Stimulated activated naive B cell treated with anti-CD40 and anti-IgM and Interleukin-4, amounts not matched to agents 10 μg/mL and 1 μg/mL and 100 μg/mL, for 72 hours (primary cell): ENCODE results near the gene KDM2B.
"Not testable (repeated sequence)": the region's sequence is repeated elsewhere in the genome, so short reads cannot be mapped to it uniquely, and the experiment has no call there.

Source experiments
- ATAC-seq, 2 donors: fragments of 150-1000 bp; cut with Tn5 transposase; replicated peaks; 2 replicates each; pipeline ENCODE4 v1.10.0; 2021; ENCODE audit warnings: moderate library complexity in 1 of 2
- DNase-seq: peaks from one replicate; pipeline ENCODE4 v3.0.0; 2021
- H3K27ac Mint-ChIP-seq: one replicate; pipeline ENCODE4 v1.8.0; 2022; ENCODE audit warnings: mild to moderate bottlenecking, mixed read lengths
- H3K27me3 Mint-ChIP-seq, 2 donors: one replicate each; pipeline ENCODE4 v1.8.0; 2022; ENCODE audit warnings: mixed read lengths in 2 of 2
- H3K36me3 Mint-ChIP-seq, 2 donors: one replicate each; pipeline ENCODE4 v1.8.0; 2022; ENCODE audit warnings: mixed read lengths in 2 of 2, mild to moderate bottlenecking in 1 of 2
- H3K4me1 Mint-ChIP-seq, 2 donors: one replicate each; pipeline ENCODE4 v1.8.0; 2022; ENCODE audit warnings: mixed read lengths in 2 of 2, mild to moderate bottlenecking in 1 of 2
- H3K4me3 Mint-ChIP-seq, 2 donors: one replicate each; pipeline ENCODE4 v1.8.0; 2022; ENCODE audit warnings: mild to moderate bottlenecking in 2 of 2, mixed read lengths in 2 of 2, moderate library complexity in 1 of 2
- H3K9me3 Mint-ChIP-seq, 2 donors: one replicate each; pipeline ENCODE4 v1.8.0; 2022; ENCODE audit warnings: mixed read lengths in 2 of 2, mild to moderate bottlenecking in 1 of 2

Gene KDM2B

DNA sequence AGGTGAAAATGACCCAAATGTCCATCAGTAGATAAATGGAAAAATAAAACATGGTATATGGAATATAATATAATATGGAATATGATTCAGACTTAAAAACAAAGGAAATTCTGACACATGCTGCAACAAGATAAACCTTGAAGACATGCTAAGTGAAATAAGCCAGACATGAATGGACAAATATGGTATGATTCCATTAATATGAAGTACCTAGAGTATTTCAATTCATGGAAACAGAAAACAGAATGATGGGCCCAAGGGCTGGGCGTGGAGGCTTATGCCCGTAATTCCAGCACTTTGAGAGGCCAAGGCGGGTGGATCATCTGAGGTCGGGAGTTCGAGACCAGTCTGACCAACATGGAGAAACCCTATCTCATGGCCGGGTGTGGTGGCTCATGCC is 22.8 kb upstream of the KDM2B start:
- Mint-ChIP-seq H3K27me3 (no peaks in the 10 kb centered on the region), H3K36me3 (peaks cover 0 to 1% of the 10 kb centered on the region in 2 donors)

DNA sequence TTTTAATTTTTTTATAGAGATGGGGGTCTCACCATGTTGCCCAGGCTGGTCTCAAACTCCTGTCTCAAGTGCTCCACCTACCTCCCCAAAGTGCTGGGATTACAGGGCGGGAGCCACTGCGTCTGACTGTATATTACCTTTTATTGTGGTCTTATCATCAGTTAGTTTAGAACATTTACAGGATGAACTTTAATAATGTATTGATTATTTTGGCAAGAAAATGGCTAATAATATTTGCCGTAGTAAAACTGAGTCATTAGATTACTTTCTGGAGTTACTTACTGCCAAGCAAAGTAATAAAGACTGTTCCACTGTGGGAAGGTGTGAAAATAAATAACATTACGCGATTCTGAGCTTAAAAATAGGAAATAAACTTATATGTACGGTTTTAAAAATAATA is 21.9 kb upstream of the KDM2B start:
- no peaks in the 10 kb centered on the region for H3K4me1 Mint-ChIP-seq
- DNase-seq (no peak), ATAC-seq (no peak)
- H3K27ac Mint-ChIP-seq, result no peak overlapping the region
- no peaks in the 10 kb centered on the region for H3K27me3 Mint-ChIP-seq
- peaks cover 0 to 1% of the 10 kb centered on the region in 2 donors for H3K36me3 Mint-ChIP-seq
- H3K9me3 Mint-ChIP-seq, result no peaks in the 10 kb centered on the region
- H3K4me3 Mint-ChIP-seq, result no peak overlapping the region

More for the DNA sequence above, 22.8 kb upstream of the KDM2B start:
- no peaks in the 10 kb centered on the region for H3K9me3 Mint-ChIP-seq
- H3K4me1 Mint-ChIP-seq, result peaks cover 0 to 2% of the 10 kb centered on the region in 2 donors
- ATAC-seq (no peak), DNase-seq (no peak)
- H3K27ac Mint-ChIP-seq, result no peak overlapping the region
- no peak overlapping the region for H3K4me3 Mint-ChIP-seq

DNA sequence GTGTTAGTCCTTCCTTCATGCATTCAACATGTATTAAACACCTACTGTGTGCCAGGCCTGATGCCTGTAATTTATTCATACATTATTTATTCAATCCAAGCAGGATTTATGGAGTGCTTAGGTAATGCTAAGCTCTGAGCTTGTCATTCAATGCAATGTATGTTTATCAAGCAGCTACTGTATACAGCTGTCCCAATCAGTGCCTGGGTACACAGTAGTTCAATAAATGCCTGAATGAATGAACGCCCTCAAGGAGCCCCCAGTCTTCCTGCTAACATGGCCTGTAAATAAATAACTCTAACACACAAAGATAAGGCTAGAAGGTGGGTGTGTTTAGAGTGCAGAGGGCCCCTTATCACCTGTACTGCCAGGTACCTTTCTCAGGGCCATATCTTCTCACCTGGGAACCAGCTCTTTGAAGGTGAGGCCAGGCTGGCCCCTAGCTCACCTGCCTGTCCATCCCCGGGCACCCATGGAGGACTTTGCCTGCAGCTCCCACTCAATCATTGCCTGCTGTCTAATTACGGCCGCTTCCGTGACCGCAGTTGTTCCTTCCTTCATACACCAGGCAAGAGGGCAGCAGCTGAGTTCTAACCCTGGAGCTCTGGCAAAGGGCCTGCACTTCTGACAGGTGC is 20.0 kb upstream of the KDM2B start:
- peaks cover 0 to 1% of the 10 kb centered on the region in 2 donors for H3K36me3 Mint-ChIP-seq
- no peak overlapping the region for H3K4me3 Mint-ChIP-seq
- H3K27me3 Mint-ChIP-seq, result no peaks in the 10 kb centered on the region
- no peak overlapping the region for H3K27ac Mint-ChIP-seq
- no peak for ATAC-seq
- DNase-seq, result no peak
- H3K9me3 Mint-ChIP-seq, result no peaks in the 10 kb centered on the region
- H3K4me1 Mint-ChIP-seq, result peaks cover 0 to 2% of the 10 kb centered on the region in 2 donors

DNA sequence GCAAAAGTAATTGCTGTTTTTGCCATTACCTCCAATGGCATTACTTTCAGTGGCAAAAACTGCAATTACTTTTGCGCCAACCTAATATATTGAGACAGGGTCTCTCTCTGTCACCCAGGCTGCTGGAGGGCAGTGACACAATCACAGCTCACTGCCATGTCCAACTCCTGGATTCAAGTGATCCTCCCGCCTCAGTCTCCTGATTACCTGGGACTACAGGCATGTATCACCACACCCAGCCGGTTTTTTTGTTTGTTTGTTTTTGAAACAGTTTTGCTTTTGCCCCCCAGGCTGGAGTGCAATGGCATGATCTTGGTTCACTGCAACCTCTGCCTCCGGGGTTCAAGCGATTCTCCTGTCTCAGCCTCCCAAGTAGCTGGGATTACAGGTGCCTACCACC is 15.7 kb upstream of the KDM2B start:
- H3K27me3 Mint-ChIP-seq, result no peaks in the 10 kb centered on the region
- H3K27ac Mint-ChIP-seq, result no peak overlapping the region
- H3K4me3 Mint-ChIP-seq, result no peak overlapping the region
- ATAC-seq (no peak), DNase-seq (no peak)
- H3K4me1 Mint-ChIP-seq, result peaks cover 11 to 25% of the 10 kb centered on the region in 2 donors
- no peaks in the 10 kb centered on the region for H3K9me3 Mint-ChIP-seq
- no peaks in the 10 kb centered on the region for H3K36me3 Mint-ChIP-seq

DNA sequence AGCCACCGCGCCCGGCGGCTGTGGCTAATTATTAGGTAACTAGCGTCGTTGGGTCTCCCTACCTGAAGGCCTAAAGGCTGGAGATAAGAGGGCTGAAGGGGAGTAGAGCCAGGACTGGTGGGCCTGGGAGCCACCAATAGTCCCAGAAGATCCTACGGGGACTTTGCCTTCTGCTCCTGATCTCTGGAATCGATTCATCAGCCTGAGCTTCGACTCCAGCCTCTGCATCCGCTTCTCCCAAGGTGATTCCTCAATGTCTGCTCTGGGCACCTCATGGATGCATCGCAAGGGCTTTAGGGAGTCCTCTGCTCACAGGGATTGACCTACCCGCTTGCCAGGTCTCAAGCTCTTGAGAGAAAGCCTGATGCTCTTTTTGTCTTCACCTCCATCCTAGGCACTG is 14.7 kb upstream of the KDM2B start:
- Mint-ChIP-seq H3K9me3 (peaks cover 0 to 2% of the 10 kb centered on the region in 2 donors), H3K36me3 (no peaks in the 10 kb centered on the region), H3K27me3 (no peaks in the 10 kb centered on the region), H3K4me3 (no peak overlapping the region), H3K4me1 (peaks cover 19 to 35% of the 10 kb centered on the region in 2 donors), H3K27ac (no peak overlapping the region)
- DNase-seq (no peak), ATAC-seq (no peak)

DNA sequence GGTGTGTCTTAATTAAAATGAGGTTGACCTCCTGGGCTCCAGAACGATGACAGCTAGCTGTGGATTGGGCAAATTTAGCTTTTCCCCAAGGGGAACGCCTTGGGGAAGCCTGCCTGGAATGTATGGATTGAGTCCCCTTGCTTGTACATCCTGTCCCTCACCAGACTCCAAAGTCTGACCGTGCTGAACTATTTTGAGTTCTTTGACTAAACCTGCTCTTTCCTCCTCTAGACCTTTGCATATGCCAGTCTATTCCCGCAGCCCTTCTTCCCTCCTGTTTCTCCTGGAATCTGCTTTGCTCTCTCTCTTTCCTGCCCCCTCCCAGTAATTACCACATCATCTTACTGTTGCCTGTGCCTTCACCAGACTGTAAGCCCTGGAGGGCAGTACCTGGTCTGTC is 11.5 kb upstream of the KDM2B start:
- Mint-ChIP-seq H3K4me1 (peaks cover 22 to 42% of the 10 kb centered on the region in 2 donors), H3K9me3 (peaks cover 0 to 2% of the 10 kb centered on the region in 2 donors), H3K27ac (peak overlapping the region; percentile 70), H3K4me3 (no peak overlapping the region), H3K27me3 (no peaks in the 10 kb centered on the region), H3K36me3 (no peaks in the 10 kb centered on the region)
- DNase-seq, result no peak
- no peak for ATAC-seq

DNA sequence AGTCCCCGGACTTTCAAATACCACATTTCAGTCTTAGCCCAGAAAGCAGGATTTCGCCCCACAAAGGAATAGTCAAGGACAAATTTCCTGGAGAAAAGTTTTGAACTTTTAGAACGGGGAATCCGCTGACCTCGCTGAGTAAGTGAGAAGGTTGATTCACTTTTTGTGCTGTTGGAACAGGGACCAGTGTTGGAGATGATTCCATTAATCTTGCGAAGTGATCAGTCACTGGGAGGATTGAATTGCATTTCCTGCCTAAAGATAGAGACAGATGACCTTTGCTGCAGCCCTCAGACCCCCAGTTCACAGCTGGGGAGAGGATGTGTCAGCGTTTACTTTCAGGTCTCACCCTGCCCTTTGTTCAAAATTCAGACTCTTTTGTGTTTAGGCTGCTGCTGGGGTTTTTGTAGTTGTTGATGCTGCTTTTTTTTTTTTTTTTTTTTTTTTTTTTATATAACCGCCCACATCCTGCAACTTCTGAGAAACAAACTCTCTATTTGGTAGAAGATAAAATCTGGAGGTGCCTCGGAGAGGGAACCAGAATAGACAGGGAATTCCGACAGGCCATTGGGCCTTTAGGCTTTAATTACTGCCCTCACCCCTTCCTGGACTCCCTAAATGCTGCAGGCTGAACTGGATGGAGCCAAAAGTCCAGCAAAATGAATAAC is 9.8 kb upstream of the KDM2B start:
- H3K9me3 Mint-ChIP-seq, result peaks cover 0 to 2% of the 10 kb centered on the region in 2 donors
- peak overlapping the region; percentile 73 to 77 for H3K4me3 Mint-ChIP-seq
- H3K4me1 Mint-ChIP-seq, result peaks cover 22 to 45% of the 10 kb centered on the region in 2 donors
- H3K27ac Mint-ChIP-seq, result peak overlapping the region; percentile 95
- H3K27me3 Mint-ChIP-seq, result no peaks in the 10 kb centered on the region
- H3K36me3 Mint-ChIP-seq, result no peaks in the 10 kb centered on the region
- DNase-seq (peak; percentile 66), ATAC-seq (peak; percentile 87 to 91)

DNA sequence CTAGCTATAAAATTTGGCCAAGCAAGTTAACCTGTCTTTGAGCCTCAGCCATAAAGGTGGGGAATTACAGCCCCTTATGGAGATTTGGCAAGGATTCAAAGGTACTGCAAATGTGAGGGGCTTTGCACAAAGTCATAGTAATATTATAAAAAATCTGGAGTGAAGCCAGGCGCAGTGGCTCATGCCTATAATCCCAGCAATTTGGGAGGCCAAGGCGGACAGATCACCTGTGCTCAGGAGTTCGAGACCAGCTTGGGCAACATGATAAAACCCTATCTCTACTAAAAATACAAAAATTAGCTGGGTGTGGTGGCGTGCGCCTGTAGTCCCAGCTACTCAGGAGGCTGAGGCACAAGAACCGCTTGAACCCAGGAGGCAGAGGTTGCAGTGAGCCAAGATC is 4.1 kb upstream of the KDM2B start:
- not testable (repeated sequence) for H3K9me3 Mint-ChIP-seq, H3K27ac Mint-ChIP-seq, H3K4me3 Mint-ChIP-seq, DNase-seq, ATAC-seq, H3K36me3 Mint-ChIP-seq, H3K27me3 Mint-ChIP-seq
- H3K4me1 Mint-ChIP-seq, result peaks cover 21 to 40% of the 10 kb centered on the region in 2 donors

DNA sequence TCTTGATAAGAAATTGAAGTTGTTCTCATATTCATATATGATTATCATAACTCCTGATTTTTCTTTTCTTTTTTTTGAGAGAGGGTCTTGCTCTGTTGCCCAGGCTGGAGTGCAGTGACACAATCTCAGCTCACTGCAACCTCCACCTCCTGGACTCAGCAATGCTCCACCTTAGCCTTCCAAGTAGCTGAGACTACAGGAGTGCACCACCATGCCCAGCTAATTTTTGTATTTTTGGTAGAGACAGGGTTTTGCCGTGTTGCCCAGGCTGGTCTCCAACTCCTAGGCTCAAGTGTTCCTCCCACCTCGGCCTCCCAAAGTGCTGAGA is 2.5 kb upstream of the KDM2B start:
- H3K27ac Mint-ChIP-seq, result peak overlapping the region; percentile 25
- not testable (repeated sequence) for H3K36me3 Mint-ChIP-seq, ATAC-seq, H3K9me3 Mint-ChIP-seq, H3K27me3 Mint-ChIP-seq, DNase-seq, H3K4me3 Mint-ChIP-seq
- peaks cover 20 to 35% of the 10 kb centered on the region in 2 donors for H3K4me1 Mint-ChIP-seq

DNA sequence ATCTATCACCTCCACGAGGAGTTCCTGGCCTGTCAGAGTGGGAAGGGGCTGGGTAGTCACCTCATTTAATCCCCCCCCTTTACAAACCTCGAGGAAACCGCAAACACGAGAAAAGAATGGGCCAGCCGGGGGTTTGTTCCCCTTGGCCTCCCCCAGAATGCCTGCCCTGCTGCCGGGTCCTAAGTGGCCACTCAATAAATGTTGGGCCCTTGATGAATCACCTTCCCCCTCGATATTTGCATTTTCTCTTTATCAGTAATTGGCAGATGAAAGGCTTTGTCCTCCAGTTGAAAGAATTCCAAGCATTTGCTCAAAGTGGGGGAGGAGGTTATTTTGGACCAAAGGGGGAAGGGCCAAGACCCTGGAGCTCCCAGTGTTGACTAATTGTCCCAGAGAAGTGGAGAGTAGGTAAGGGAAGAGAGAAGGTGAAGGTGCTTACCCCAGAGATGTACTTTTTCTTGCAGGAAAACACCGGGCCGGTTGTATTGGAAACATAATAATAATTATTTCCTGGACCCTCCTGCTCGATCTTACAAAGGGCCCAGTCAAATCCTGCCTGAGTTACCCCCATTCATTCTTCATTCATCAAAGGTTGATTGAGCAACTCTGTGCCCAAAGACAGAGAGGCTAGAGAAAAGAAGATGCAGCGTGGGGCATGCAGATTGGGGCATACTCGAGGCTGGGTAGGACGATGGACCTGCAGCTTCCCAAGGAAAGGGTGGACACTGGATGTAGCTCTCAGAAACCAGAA is 1.9 kb upstream of the KDM2B start:
- Mint-ChIP-seq H3K27ac (peak overlapping the region; percentile 57), H3K4me1 (peaks cover 20 to 35% of the 10 kb centered on the region in 2 donors), H3K4me3 (peak overlapping the region; percentile 13 to 40), H3K27me3 (no peaks in the 10 kb centered on the region), H3K36me3 (no peaks in the 10 kb centered on the region), H3K9me3 (no peaks in the 10 kb centered on the region)
- no peak for DNase-seq
- no peak for ATAC-seq

DNA sequence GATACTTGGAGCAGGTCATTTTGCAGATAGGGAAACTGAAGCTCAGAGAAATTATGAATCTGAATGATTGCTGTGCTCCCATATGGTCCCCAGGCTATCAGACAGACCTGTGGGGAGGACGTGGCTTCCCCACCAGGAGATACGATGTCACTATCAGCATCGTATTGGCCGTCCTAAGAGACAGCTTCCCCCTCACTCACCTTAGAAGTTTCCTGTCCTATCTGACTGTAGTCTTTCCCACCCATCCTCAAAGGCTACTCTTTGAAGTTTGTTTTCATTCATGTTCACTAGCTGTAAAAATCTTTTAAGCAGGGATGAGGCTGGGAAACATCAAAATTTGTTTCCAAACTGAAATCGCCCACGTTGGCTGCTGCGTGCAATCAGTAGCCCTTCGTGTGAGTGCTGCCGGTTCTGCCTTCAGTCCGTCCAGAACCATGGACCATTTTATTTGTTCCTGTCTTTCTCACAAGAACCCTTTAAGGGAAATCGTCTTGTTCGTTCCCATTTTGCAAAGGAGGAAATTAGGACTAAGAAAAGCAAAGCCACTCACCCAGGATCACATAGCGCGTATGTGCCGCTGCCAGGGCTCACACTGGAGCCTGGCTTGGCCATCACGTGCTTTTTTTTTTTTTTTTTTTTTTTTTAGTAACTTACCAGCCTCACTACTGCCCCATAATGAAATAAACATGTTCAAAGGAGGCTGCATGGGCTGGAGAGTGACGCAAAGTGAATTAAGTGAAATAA is 1.0 kb upstream of the KDM2B start:
- no peak for DNase-seq
- peaks cover 25 to 37% of the 10 kb centered on the region in 2 donors for H3K4me1 Mint-ChIP-seq
- ATAC-seq, result peak; percentile 28 to 50
- no peaks in the 10 kb centered on the region for H3K36me3 Mint-ChIP-seq
- peak overlapping the region; percentile 66 for H3K27ac Mint-ChIP-seq
- no peaks in the 10 kb centered on the region for H3K9me3 Mint-ChIP-seq
- H3K4me3 Mint-ChIP-seq, result peak overlapping the region; percentile 90 to 91
- no peaks in the 10 kb centered on the region for H3K27me3 Mint-ChIP-seq

DNA sequence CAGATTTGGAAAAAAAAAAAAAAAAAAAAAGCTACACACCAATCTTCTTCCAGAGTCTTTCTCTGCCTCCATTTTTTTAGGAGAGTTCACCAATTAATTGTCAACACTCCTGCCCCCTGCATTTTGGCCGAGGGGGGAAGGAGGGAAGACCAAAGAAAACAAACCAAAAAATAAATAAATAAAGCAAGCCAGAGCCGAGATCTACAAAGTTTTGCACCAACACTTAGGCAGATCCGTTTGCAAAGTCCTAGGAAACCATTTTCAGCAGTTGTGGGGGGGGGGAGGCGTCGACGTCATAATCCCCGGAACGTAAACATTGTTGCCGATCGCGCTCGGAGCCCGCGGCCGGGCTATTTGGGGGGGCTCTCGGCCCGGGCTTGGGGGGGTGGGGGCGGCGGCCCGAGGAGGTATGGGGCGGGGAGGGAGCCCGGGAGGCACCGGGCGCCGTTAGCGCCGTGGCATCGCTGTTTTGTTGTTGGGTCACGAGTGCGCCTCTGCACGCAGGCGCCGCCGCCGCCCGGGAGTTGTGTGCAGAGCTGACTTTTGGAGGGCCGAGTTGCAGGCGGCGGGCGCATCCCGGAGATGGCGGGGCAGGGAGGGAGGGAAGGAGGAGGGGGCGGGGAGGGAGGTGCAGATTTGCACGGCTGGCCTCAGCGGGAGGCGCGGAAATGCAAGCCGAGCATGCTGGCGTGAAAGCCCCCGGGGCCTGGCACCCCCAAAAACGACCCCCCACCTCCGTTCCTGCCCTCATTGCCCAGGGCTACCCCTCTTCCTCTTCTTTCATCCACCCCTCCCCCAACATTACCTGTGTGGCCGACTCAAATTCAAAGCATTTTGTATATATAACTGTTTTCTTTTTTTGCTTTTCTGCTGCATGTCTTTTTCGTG is 598 bp downstream of the KDM2B start:
- Mint-ChIP-seq H3K27ac (peak overlapping the region; percentile 97), H3K4me1 (peaks cover 27 to 43% of the 10 kb centered on the region in 2 donors), H3K9me3 (no peaks in the 10 kb centered on the region), H3K36me3 (no peaks in the 10 kb centered on the region), H3K4me3 (peak overlapping the region; percentile 90 to 91), H3K27me3 (no peaks in the 10 kb centered on the region)
- peak; percentile 64 for ATAC-seq
- DNase-seq, result peak; percentile 34

DNA sequence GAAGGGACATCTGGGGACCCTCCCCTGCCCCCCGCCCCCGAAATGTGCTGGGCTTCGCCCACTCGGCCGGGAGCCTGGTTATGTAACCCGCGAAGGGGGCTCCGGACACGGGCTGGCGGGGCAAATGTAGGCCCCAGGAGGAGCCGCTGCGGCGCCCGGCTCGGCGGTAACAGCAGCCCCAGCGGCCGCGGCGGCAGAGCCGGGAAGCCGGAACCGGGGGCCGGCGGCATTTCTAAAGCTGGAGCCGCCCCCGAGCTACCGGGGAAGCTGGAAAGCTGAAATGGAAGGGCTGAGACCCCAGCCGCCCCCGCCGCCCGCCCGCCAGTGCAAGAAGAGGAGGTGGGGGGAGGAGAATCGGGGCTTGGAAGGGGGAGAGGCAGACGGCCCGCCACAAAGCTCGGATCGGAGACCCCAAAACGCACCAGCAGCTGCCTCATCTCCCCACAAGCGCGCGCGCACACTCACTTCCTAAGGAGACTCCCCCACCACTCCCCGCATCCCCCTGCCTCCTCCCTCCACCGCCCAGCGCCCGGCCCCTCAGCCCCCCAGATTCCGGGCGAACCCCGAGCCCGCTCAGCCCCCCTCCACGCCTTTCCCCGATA is 1.5 kb downstream of the KDM2B start:
- Mint-ChIP-seq H3K4me3 (peak overlapping the region; percentile 90 to 91), H3K4me1 (peaks cover 27 to 49% of the 10 kb centered on the region in 2 donors), H3K27ac (peak overlapping the region; percentile 97), H3K27me3 (no peaks in the 10 kb centered on the region), H3K36me3 (peaks cover 0 to 2% of the 10 kb centered on the region in 2 donors), H3K9me3 (no peaks in the 10 kb centered on the region)
- no peak for DNase-seq
- ATAC-seq, result peak; percentile 22 to 24
